ENCODE data around the gene MLX.
"Not testable (repeated sequence)": the region's sequence is repeated elsewhere in the genome, so short reads cannot be mapped to it uniquely, and the experiment has no call there.

Gene MLX

GRCh38 chr17:42536372-42537155, 30.3 kb upstream of the MLX start:
- peak; percentile 73 to 87 for DNase-seq

- DNase-seq: no peak
Observed at GRCh38 chr17:42537156-42537805, 29.6 kb upstream of the MLX start.

GRCh38 chr17:42537826-42538451, 29.0 kb upstream of the MLX start:
- DNase-seq: no peak

GRCh38 chr17:42538482-42538881, 28.4 kb upstream of the MLX start:
- DNase-seq: no peak

- DNase-seq: not testable (repeated sequence)
Observed at GRCh38 chr17:42540558-42540957, 26.3 kb upstream of the MLX start.

- DNase-seq: no peak
Observed at GRCh38 chr17:42541041-42541833, 25.7 kb upstream of the MLX start.

GRCh38 chr17:42543190-42544079, 23.5 kb upstream of the MLX start:
- no peak for DNase-seq

GRCh38 chr17:42544874-42545283, 22.0 kb upstream of the MLX start:
- no peak for DNase-seq

- not testable (repeated sequence) for DNase-seq
Observed at GRCh38 chr17:42545755-42546505, 21.0 kb upstream of the MLX start.

- no peak for DNase-seq
Observed at GRCh38 chr17:42547001-42547461, 19.9 kb upstream of the MLX start.

- DNase-seq: no peak
Observed at GRCh38 chr17:42547698-42548069, 19.2 kb upstream of the MLX start.

GRCh38 chr17:42548070-42548837, 18.6 kb upstream of the MLX start:
- no peak for DNase-seq

- no peak for DNase-seq
Observed at GRCh38 chr17:42548993-42549755, 17.7 kb upstream of the MLX start.

GRCh38 chr17:42552736-42553135, 14.2 kb upstream of the MLX start, which contains the start of gene HSD17B1:
Gene HSD17B1, plus strand, starts transcription at chr17:42552923. Its CDS starts 11 bp downstream, at chr17:42552934.
- not testable (repeated sequence) for DNase-seq

GRCh38 chr17:42553161-42553818, 13.6 kb upstream of the MLX start:
- DNase-seq: no peak

- DNase-seq: no peak
Observed at GRCh38 chr17:42553866-42554249, 13.0 kb upstream of the MLX start.

- DNase-seq: peak; percentile 58 to 76
Observed at GRCh38 chr17:42554250-42555121, 12.4 kb upstream of the MLX start.
